MG63 (cell line): ENCODE measurements around the gene BCAT1. TPM values are rescaled to one million over a fixed set of nuclear protein-coding genes. Genes with fewer than 3 reads are reported as not detected.
"Not testable (repeated sequence)": the region's sequence is repeated elsewhere in the genome, so short reads cannot be mapped to it uniquely, and the experiment has no call there.

Source experiments
- DNase-seq: peaks from one replicate; pipeline ENCODE4 v3.0.0-alpha.2; 2020
- H3K27me3 ChIP-seq: fragments of 250-450 bp; sonication (Bioruptor Pico); 2 replicates; pipeline ENCODE4 v1.5.1; 2020; ENCODE audit warnings: mild to moderate bottlenecking, moderate library complexity
- H3K36me3 ChIP-seq: fragments of 250-450 bp; sonication (Bioruptor Pico); 2 replicates; pipeline ENCODE4 v1.5.1; 2020; ENCODE audit warnings: mild to moderate bottlenecking, moderate library complexity
- H3K4me3 ChIP-seq: fragments of 250-450 bp; sonication (Bioruptor Pico); 2 replicates; pipeline ENCODE4 v1.5.1; 2020; ENCODE audit warnings: mild to moderate bottlenecking, moderate library complexity
- H3K9me3 ChIP-seq: fragments of 250-450 bp; sonication (Bioruptor Pico); 2 replicates; pipeline ENCODE4 v1.5.1; 2020; ENCODE audit warnings: mild to moderate bottlenecking, moderate library complexity
- total RNA-seq: library from RNA; depleted of rRNA; stranded (reverse); fragments of >200 nt; shearing (Covaris generic); gene quantifications from 2 replicates; pipeline ENCODE4 v1.2.3, GENCODE V29; 2014; ENCODE audit warnings: low replicate concordance

The BCAT1 gene
- total RNA-seq, 1 experiment from 2014 or later, result 61.5 TPM

DNA sequence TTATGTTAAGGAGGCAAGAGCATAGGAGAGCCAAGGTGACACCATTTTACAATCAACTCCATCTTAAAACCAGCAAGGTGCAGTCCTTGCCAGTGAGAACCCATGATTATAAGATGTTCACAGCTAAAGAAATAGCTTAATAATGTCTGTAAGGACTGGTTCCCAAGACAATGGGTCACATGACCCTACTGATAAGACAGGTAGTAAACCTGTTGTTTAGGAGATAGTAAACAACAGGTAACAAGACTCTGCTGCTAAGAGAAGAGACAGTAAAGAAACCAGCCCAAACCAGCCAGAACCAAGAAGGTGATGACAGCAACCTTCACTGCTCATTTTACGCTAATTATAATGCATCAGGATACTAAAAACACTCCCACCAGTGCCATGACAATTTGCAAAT is 23.2 kb upstream of the BCAT1 start:
- Histone ChIP-seq H3K4me3 (no peak overlapping the region), H3K27me3 (no peaks in the 10 kb centered on the region), H3K36me3 (no peaks in the 10 kb centered on the region), H3K9me3 (no peaks in the 10 kb centered on the region)
- no peak for DNase-seq

DNA sequence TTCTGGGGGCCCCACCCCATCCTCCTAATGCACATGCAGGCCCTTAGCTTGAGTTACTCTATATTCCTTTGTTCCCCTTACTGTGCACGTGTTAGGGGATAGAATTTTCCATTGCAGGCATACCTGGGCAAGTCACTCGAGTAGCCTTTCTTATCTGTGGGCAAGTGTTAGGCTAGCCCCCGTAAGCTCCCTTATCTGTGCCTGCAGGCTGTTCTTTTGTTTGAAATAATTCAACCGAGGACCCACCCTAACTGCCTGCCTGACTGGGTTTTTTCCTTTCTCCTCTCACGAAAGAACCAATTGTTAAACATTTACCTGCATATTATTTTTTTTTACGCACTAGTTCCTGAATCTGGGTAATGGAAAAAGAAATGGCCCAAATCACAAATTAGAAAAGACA is 21.3 kb upstream of the BCAT1 start:
- no peaks in the 10 kb centered on the region for H3K9me3 ChIP-seq
- H3K27me3 ChIP-seq, result no peaks in the 10 kb centered on the region
- DNase-seq, result no peak
- no peaks in the 10 kb centered on the region for H3K36me3 ChIP-seq
- no peak overlapping the region for H3K4me3 ChIP-seq

DNA sequence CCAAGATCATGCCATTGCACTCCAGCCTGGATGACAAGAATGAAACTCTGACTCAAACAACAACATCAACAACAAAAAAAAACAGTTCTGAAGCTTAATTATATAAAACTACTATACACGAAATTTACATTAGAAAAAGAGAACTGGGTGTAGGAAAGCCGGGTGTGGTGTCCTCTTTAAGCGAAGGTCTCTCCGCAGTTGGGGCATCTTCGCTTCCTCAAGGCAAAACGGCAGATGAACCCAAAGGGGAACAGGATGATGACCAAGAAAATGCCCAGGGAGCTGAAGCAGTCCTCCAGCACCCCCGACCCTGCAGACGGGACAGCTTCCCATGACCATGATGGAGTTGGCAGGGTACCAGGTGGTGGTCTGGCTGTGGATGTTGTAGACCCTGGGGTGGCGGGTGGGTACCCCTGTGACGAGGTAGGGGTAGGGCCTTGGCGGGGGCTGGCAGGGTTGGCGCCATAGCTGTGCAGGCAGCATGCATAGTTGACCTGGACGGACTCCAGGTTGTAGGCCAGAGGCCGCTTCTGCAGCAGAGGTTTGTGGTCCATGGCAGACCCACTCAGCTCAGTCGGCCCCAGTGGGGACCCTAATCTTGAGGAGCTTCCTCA is 18.2 kb upstream of the BCAT1 start:
- no peaks in the 10 kb centered on the region for H3K27me3 ChIP-seq

DNA sequence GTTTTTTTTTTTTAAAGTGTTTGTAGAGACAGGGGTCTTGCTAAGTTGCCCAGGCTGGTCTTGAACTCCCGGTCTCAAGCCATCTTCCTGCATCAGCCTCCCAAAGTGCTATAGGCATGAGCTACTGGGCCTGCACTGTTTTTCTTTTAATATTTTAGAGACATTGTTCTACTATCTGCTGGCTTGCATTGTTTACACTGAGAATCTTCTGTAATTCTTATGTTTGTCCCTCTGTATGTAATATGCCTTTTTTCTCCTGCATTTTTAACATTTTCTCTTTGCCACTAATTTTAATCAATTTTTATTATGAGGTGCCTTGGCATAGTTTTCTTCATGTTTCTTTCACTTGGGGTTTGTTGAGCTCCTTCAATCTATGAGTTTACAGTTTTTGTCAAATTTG is 15.4 kb upstream of the BCAT1 start:
- peaks cover 10% of the 10 kb centered on the region for H3K9me3 ChIP-seq
- H3K36me3 ChIP-seq, result no peaks in the 10 kb centered on the region
- H3K27me3 ChIP-seq, result no peaks in the 10 kb centered on the region
- H3K4me3 ChIP-seq, result no peak overlapping the region
- no peak for DNase-seq

More for the DNA sequence above, 18.2 kb upstream of the BCAT1 start:
- Histone ChIP-seq H3K36me3 (no peaks in the 10 kb centered on the region), H3K4me3 (no peak overlapping the region), H3K9me3 (peaks cover 10% of the 10 kb centered on the region)
- DNase-seq, result no peak

DNA sequence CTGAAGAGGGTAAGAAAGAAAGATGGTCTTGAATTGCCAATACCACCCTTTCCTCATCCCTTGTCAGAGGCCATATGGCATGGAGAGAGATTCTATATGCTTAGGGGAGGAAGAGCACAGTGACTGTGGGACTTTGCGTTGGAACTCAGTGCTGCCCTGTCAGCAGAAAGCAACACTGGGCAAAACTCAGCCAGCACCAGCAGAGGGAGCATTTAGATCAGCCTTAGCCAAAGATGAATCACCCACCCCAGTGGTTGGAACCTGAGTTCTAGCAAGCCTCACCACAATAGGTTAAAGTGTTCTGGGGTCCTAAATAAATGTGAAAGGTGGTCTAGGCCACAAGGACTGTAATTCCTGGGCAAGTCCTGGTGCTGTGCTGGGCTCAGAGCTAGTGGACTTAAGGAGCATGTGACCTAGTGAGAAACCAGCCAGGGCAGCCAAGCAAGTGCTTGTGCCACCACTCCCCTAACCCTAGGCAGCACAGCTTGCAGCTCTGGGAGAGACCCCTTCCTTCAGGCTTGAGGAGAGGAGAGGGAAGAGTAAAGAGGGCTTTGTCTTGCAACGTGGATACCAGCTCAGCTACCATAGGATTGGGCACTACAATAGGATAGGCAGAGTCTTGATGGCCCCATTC is 11.4 kb upstream of the BCAT1 start:
- Histone ChIP-seq H3K4me3 (no peak overlapping the region), H3K36me3 (no peaks in the 10 kb centered on the region), H3K9me3 (peaks cover 10% of the 10 kb centered on the region), H3K27me3 (no peaks in the 10 kb centered on the region)
- DNase-seq, result peak; percentile 59

DNA sequence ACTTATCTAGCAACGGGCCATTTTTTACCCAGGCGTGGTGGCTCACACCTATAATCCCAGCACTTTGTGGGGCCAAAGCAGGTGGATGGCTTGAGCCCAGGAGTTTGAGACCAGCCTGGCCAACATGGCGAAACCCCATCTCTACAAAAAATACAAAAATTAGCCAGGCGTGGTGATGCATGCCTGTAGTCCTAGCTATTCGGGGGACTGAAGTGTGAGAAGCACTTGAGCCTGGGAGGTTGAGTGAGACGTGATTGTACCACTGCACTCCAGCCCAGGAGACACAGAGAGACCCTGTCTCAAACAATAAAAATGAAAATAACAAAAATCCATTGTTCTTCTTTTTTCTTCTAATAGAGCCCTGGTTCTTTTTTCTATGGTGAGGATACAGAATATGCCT is 7.5 kb upstream of the BCAT1 start:
- H3K9me3 ChIP-seq, H3K36me3 ChIP-seq, H3K4me3 ChIP-seq, DNase-seq, H3K27me3 ChIP-seq: not testable (repeated sequence)

DNA sequence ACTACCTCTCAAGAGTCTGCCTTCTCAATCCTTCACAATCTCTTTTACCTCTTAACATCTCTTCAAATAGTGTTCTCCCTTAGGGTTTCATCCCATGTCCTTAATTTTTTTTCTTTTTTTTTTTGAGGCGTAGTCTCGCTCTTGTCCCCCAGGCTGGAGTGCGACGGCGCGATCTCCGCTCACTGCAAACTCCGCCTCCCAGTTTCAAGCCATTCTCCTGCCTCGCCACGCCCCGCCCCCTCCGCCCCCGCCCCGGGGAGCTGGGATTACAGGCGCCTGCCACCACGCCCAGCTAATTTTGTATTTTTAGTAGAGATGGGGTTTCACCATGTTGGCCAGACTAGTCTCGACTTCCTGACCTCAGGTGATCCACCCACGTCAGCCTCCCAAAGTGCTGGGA is 7.0 kb upstream of the BCAT1 start:
- no peaks in the 10 kb centered on the region for H3K36me3 ChIP-seq
- DNase-seq, result no peak
- H3K9me3 ChIP-seq, result no peaks in the 10 kb centered on the region
- no peak overlapping the region for H3K4me3 ChIP-seq
- H3K27me3 ChIP-seq, result no peaks in the 10 kb centered on the region

DNA sequence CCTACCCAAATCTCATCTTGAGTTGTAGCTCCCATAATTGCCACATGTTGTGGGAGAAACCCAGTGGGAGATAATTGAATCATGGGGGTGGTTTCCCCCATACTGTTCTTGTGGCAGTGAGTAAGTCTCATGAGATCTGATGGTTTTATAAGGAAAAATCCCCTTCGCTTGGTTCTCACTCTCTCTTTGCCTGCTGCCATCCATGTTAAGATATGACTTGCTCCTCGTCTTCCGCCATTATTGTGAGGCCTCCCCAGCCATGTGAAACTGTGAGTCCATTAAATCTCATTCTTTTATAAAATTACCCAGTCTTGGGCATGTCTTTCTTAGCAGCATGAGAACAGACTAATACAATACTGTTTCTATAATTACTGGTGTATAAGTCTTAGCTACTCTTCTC is 6.5 kb upstream of the BCAT1 start:
- Histone ChIP-seq H3K9me3 (no peaks in the 10 kb centered on the region), H3K36me3 (no peaks in the 10 kb centered on the region), H3K4me3 (no peak overlapping the region), H3K27me3 (no peaks in the 10 kb centered on the region)
- no peak for DNase-seq

DNA sequence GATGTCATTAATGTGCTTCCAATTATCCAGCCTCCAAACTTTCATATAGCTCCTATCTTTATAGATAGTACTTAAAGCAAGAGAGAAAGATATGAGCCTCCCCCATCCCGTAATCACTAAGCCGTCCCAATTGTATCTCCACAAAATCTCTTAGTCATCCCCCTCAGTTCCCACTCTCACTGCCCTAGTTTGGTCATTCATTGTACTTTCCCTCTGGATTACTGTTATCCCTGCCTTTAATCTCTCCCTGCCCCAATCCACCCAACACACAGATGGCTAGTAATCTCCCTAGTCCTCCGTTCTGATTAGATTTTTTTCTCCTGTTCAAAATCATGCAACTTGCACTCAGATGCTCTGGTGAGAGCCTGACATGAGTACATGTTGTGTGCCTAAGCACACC is 5.4 kb upstream of the BCAT1 start:
- H3K36me3 ChIP-seq, result no peaks in the 10 kb centered on the region
- no peaks in the 10 kb centered on the region for H3K9me3 ChIP-seq
- H3K4me3 ChIP-seq, result no peak overlapping the region
- DNase-seq, result no peak
- no peaks in the 10 kb centered on the region for H3K27me3 ChIP-seq

DNA sequence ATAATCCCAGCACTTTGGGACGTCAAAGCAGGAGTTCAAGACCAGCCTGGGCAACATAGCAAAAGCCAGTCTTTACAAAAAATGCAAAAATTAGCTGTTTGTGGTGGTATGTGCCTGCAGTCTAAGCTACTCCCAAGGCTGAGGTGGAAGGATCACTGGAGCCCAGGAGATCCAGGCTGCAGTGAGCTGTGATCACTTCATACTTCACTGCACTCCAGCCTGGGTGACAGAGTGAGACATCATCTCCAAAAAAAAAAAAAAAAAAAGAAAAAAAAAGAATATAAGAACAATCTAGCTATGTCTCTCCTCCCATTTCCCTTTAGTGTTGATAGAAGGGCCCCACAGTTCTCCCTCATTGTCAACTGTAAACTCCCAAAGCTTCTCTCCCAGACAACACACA is 3.5 kb upstream of the BCAT1 start:
- no peak for DNase-seq
- no peak overlapping the region for H3K4me3 ChIP-seq
- no peaks in the 10 kb centered on the region for H3K27me3 ChIP-seq
- no peaks in the 10 kb centered on the region for H3K36me3 ChIP-seq
- H3K9me3 ChIP-seq, result no peaks in the 10 kb centered on the region

DNA sequence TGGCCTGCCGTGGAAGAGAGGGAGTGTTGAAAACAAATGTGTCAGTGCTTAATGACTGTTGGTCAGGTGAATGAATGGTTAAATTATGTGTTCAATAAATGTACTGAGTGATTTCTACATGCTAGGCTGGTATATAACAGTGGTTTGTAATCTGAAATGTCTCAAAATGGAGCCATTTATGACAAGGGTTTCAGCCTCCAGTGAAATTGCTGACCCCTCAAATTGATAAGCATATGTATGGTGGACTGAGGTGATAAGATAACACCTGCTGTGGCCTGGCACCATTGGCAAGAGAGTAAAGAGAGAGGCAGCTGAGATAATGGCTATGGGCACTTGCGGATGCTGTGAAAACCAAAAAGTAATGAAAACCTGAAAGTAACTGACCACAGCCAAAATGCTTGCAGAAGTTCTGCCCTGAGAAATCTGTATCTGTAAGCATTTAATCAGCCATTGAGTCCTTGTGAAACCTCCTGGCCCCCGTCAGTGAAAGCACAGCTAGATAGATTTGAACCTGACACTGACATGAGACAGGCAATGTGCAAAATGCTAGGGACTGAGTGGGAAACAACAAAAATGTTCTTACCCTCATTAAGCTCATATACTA is 1.4 kb upstream of the BCAT1 start:
- peaks cover 5% of the 10 kb centered on the region for H3K36me3 ChIP-seq

DNA sequence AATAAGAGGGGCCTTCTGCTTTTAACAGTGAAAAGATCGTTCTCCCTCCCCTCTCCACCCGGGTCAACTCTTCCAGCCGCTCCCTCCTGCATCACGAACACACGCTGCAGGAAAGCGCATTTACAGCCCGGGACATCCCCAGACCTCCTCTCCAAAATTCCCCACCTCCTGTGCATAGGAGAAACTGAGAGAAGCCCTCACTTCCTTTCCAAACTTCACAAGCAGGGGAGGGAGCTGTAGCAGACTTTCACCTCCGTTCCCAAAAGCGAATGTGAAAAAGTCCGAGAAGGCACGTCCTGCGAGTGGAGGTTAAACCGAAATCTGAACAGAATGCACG is 513 bp downstream of the BCAT1 start:
- H3K9me3 ChIP-seq, result no peaks in the 10 kb centered on the region
- H3K36me3 ChIP-seq, result peaks cover 19% of the 10 kb centered on the region
- no peaks in the 10 kb centered on the region for H3K27me3 ChIP-seq
- H3K4me3 ChIP-seq, result peak overlapping the region; percentile 64
- peak; percentile 47 for DNase-seq

More for the DNA sequence above, 1.4 kb upstream of the BCAT1 start:
- Histone ChIP-seq H3K27me3 (no peaks in the 10 kb centered on the region), H3K9me3 (no peaks in the 10 kb centered on the region), H3K4me3 (no peak overlapping the region)
- DNase-seq, result no peak

DNA sequence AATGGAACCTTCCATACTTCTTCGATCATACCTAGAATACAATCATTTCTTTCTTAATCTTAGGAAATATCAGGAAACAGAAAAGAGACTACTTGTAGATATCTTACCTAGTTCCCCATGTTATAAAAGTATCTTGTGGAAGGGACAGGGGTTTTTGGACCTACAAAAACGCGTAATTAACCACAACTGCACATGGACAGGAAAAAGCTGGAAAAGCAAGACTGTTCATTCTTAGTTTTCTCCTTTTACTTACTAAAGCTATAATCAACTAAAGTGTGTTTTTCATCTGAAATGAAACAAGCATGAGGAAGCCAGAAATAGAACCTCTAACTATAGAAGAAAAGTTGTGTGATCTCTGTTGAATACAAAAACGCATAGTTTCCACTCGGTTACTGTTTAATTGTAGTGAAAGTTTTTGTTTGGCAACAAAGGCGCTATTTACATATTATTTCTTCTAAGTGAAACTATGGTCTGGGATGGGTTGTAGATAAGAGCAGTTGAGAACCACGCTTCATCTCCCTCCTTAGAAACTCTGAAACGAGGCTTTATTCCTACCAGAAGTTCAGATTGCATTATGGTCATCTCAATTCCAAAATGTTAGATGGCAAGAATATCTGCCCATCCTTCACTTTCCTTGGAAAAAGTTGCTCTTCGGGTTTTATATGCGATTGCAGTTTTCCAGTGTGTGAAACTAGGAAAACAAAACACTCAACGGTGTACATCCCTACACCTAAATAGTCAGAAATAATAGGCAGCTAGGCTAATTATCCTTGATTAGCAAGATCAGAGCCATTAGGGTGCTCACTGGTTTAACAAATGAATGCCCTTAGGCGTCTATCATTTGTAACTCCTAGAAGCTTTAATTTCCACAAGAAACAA is 1.1 kb downstream of the BCAT1 start:
- Histone ChIP-seq H3K9me3 (no peaks in the 10 kb centered on the region), H3K36me3 (peaks cover 23% of the 10 kb centered on the region), H3K27me3 (no peaks in the 10 kb centered on the region), H3K4me3 (peak overlapping the region; percentile 64)
- DNase-seq, result no peak

DNA sequence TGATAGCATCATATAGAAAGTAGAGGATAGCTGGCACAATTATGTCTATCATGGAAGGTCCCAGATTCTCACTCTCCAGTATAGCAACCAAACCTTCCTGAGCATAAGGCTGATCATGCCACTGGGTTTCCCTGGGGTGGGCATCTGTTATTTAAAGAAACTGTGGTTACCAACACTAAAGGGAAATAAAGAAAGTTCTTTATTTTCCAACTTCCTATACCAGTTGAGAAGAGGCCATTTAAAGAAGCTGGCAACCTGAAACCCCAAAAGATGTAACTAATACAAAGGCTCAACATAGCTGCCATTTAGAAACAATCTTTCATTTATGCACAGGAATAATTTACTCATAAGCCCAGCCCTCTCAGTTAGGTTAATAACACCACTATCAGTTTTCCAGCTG is 3.1 kb downstream of the BCAT1 start:
- Histone ChIP-seq H3K36me3 (peaks cover 37% of the 10 kb centered on the region), H3K27me3 (no peaks in the 10 kb centered on the region), H3K4me3 (no peak overlapping the region; the same call in 1 of the 2 replicates), H3K9me3 (no peaks in the 10 kb centered on the region)
- DNase-seq, result no peak

DNA sequence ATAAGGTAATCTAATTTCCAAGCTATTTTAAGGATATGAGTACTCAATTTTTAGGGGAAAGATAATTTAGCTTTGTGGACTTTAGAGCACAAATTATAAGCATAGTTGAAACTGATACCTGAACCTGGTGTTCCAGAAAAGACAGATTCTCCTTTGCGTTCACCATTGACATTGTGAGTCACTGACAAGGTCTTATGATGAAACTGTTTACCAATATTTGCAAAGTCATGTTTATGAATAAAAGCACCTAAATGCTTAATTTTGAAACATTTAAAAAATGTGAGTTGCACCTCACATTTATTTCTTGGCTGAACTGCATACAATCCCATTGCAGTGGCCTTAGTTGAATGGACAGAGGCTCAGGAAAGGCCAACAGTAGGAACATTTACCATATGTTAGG is 3.9 kb downstream of the BCAT1 start:
- no peaks in the 10 kb centered on the region for H3K9me3 ChIP-seq
- peaks cover 39% of the 10 kb centered on the region for H3K36me3 ChIP-seq
- no peaks in the 10 kb centered on the region for H3K27me3 ChIP-seq
- no peak overlapping the region for H3K4me3 ChIP-seq
- no peak for DNase-seq

DNA sequence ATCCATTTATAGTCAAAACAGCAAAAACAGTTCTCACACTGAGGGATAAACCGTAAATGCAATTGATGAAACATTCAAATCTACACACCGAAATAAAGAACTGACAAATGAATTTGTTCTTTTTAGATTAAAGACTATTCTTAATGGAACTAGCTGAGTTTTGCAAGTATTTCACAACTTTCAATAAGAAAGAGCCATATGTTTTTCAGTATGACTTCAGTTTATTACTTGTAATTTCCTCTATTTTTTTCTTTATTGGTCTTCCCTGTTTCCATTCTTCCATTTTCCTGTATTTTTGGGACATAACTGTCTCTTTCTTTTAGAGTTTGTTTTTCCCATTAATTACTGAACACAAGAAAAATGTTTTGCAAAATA is 4.3 kb downstream of the BCAT1 start:
- Histone ChIP-seq H3K4me3 (no peak overlapping the region), H3K36me3 (peaks cover 39% of the 10 kb centered on the region), H3K9me3 (no peaks in the 10 kb centered on the region), H3K27me3 (no peaks in the 10 kb centered on the region)
- no peak for DNase-seq

DNA sequence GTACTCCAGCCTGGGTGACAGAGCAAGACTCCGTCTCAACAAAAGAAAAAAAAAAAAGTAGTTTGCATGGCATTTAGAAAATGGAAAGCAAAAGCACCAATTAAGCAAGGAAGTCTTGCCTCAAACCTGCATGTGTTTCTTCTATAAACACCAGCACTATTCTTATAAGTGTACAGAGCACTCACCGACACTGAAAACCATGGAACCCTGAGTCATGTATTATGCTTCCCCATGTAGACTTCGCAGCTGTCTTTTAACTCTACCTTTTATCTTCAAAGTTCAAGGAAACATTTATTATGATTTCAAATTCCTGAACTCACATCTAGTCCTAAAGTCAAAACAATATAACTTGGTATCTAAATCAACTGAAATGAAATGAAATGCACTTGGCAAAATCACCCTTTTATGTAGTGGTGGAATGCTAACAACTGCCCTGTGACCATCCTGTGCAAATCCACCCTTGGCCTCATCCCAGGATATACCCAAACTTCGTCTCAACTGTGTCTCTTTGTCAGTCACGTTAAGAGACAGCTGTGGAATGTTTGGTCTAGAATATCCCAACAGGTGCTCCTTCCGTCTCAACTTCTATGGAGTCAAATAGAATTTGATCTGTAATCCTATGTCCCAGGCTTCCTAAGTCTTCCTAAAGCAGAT is 4.8 kb downstream of the BCAT1 start:
- Histone ChIP-seq H3K27me3 (no peaks in the 10 kb centered on the region), H3K4me3 (no peak overlapping the region), H3K9me3 (no peaks in the 10 kb centered on the region), H3K36me3 (peaks cover 39% of the 10 kb centered on the region)
- DNase-seq, result no peak
